Amniotic epithelial cell (primary cell): ENCODE data around the gene STK38.
"Not testable (repeated sequence)": the region's sequence is repeated elsewhere in the genome, so short reads cannot be mapped to it uniquely, and the experiment has no call there.

Experiments
- DNase-seq: peaks from one replicate; pipeline ENCODE4 v3.0.0-alpha.2; 2010; ENCODE audit warnings: low read depth

The STK38 gene

DNA sequence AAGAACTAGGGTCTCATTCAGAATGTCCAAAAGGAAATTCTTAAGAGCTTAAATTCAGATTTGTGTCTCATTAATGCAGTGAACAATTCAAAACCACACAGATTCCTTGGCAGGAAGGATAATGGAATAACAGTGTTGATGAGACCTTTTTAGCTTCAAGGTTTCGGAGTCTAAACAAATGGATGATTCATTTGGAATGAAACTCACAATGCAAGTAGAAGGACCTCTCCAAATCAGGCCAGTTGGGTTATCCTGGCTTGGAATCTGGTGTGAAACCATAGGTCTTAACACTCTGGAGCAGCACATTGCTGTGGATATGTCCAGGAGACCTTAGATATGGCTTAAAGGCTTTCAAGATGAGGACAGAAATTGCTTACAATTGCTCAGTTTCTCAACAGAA lies 59.6 kb downstream of the STK38 start:
- peak; percentile 23 for DNase-seq

DNA sequence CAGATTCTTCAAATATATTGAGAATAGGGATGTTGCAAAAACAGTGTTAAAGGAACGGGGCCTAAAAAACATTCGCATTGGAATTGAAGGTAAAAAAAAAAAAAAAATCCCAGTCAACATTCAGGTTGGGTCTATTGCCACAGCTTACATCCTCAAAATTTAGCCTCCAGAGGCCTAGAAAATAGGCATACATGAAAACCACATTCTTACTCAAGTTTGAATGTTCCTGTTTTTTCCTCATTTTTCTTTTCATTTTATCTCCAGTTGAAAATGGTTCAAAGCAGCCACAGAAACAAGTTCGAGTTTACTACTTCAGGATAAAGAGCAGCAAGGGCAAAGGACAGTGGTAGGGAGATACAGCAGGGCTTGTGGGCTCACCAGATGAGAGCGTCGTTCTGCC lies 62.5 kb downstream of the STK38 start:
- no peak for DNase-seq

DNA sequence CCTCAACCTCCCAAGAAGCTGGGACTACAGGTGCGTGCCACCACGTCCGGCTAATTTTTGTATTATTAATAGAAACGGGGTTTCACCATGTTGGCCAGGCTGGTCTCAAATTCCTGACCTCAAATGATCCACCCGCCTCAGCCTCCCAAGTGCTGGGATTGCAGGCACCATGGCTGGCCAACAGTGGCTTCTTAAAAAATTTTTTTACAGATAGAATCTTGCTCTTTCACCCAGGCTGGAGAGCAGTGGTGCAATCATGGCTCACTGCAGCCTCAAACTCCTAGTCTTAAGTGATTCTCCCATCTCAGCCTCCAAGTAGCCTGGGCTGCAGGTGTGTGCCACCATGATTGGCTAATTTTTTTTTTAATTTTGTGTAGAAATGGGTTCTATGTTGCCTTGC lies 64.0 kb downstream of the STK38 start:
- not testable (repeated sequence) for DNase-seq

DNA sequence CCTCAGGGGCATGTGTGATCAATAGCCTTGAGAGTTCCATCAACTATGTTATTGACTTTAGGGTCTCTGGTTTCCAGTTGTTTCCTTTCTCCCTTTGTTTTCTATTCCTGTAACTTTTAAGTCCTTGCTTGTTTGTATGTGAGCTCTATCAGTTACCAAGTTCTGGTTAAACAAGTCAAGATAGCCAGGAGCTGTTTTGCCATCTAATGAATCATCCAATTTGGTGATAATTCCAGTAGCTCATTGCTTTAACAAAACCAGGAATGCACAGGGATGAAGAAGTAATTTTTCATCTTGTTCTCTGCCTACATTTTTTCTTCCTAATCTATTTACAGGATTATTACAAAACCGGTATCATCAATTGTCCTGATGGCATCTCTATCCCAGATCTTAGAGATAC lies 68.0 kb downstream of the STK38 start:
- peak; percentile 70 for DNase-seq

DNA sequence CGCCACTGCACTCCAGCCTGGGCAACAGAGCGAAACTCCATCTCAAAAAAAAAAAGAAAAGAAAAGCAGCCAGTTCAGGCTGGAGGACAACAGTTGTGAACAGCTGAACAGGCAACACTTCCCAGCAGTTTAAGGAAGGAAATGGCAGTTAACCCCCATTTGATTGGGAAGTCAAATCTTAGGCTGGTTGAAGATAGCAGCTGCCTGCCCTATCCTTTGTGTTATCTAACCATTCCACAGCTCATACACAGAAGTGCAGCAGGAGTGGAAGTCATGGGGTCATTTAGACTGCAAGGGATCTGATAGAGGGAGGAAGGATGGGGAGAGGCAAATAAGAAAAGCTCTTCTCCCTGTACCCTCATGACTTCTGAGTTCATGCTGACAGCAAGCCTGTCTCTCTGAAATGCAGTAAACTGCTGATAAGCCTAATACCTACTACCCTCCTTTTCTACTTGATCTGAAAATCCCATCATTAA lies 69.2 kb downstream of the STK38 start:
- DNase-seq, result peak; percentile 82

DNA sequence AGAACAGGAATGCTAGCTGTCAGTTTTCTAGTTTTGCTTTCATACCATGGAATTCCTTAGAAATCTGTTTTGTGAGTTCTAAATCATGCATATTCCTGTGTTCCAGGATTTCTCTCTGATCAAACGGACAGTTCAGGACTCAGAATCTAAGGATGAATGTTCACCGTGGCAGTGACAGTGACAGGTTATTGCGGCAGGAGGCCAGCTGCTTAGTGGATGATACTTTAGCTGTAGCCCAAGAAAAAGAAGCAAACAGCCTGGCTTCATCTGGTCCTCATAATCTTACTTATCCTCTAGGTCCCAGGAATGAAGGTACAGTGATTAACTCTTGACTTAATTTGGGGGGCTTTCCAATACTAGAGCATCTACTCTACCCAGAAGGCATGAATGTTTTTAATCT lies 77.3 kb downstream of the STK38 start:
- DNase-seq, result no peak

GRCh38 chr6:36469148-36469661 lies 78.1 kb downstream of the STK38 start:
- no peak for DNase-seq

DNA sequence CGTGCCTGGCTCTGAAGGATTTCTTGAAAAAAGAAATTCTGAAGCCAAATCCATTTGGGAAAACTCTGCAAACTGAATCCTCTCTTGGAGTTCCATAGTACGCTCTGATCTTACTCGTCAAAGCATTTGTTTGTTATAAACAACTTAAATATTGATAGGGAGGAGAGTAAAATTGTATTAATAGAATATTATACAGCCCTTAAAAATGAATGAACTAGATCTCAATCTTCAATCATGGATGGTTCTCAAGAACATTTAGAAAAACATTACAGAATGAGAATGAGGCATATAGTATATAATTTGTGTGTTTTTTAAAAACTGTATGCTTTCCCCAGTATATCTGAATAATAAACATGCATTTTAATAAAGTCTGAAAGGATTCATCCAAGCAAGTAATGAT lies 79.7 kb downstream of the STK38 start:
- no peak for DNase-seq

- DNase-seq, result no peak
Observed at GRCh38 chr6:36464233-36464632, 83.0 kb downstream of the STK38 start.

- DNase-seq, result peak; percentile 55
Observed at GRCh38 chr6:36463676-36464075, 83.6 kb downstream of the STK38 start.

DNA sequence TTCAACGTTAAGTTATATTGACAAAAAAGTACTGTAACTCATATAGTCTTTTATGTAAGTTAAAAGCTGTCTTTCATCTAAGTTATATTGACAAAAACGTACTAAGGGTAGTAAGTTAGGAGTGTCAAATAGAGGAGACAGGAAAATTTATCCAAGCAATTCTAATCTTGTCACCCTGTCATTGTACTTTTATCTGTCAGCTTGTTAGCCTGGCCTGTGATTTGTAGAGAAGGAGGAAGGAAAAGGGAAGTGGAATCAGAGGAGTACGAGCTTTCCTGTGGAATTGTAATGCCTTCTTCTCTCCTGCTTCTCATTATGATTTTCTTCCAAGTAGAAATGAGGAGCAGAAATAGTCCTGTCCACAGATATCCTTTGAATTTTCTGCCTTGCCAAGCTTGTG lies 85.6 kb downstream of the STK38 start:
- no peak for DNase-seq

DNA sequence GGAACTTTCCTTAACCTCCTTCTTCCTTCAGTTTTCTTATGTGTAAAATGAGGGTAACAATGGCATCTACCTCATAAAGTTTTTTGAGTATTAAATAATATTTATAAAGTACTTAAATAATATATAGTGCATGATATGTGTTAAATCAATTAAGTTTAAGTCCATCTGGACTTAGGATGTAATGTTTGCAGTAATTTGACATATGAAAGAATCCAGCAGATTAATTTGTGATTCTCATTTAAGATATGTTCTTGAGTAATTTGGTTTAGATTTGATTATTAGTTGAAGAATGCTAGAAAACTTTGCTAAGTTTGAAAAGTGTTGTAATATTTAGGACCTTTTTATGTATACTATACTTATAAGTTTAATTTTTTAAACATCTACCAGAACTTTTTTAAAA lies 86.4 kb downstream of the STK38 start:
- DNase-seq, result no peak

DNA sequence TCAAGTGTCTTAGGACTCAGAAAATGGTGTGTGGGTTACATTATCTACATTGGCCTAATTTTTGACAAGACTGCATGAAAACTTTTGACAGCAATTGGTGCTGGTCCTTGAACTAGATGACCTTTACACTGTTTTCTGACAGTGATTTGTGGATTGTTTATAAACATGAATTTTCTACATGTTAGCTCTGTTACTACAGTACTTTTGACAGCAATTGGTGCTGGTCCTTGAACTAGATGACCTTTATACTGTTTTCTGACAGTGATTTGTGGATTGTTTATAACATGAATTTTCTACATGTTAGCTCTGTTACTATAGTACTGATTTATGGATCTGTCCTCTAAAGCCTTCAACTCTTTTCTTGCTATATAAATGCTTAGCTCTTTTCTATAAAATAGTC lies 87.8 kb downstream of the STK38 start:
- peak; percentile 65 for DNase-seq

DNA sequence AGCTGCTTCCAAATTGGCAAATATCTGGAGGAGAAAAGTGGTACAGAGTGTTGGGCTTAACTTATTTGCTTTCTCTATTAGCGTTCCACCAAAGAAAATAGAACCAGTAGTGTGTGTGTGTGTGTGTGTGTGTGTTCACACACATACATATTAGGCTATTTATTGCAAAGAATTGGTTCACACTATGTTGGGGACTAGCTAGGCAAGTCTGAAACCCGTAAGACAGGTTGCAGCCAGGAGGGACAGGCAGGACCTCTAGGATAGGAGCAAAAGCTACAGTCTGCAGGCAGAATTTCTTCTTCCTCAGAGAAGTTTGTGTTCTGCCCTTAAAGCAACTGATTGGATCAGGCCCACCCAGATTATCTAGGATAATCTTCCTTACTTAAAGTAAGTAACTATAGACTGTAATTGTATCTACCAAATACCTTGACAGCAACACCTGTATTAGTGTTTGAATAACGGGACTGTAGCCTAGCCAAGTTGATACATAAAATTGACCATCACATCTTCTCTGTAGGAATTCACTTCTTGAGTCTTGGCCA lies 91.7 kb downstream of the STK38 start:
- DNase-seq, result no peak

- DNase-seq, result not testable (repeated sequence)
Observed at GRCh38 chr6:36452897-36453296, 94.4 kb downstream of the STK38 start.

DNA sequence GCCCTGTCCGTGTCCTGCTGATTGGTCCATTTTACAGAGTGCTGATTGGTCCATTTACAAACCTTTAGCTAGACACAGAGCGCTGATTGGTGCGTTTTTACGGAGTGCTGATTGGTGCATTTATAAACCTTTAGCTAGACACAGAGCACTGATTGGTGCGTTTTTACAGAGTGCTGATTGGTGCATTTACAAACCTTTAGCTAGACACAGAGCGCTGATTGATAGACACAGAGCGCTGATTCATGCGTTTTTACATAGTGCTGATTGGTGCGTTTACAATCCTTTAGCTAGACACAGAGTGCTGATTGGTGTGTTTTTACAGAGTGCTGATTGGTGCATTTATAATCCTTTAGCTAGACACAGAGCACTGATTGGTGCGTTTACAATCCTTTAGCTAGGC lies 98.1 kb downstream of the STK38 start:
- not testable (repeated sequence) for DNase-seq

DNA sequence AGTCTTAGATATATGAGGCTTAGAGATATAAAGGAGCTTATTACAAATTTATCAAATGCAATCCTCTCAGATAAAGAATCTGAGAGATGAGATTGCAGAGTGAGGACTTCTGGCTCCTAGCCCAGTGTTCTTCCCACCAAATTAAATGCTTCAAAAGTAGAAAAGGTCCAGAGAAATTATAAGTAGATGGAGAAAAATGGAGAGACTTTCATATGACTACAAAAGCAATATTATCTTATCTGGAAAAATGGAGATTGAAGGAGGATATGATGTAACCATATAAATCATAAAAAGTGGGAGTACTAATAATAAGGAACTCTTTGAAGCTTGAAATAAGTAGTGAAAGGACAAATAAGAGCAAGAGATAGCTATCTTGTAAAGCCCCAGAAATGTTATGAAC lies 101.7 kb downstream of the STK38 start:
- DNase-seq, result peak; percentile 87

- peak; percentile 97 for DNase-seq
Observed at GRCh38 chr6:36444470-36444869, 102.8 kb downstream of the STK38 start.
